Activated T-cell treated with anti-CD3 and anti-CD28 coated beads for 48 hours (primary cell): ENCODE measurements around the gene GPRIN1.
"Not testable (repeated sequence)": the region's sequence is repeated elsewhere in the genome, so short reads cannot be mapped to it uniquely, and the experiment has no call there.

Experiments used
- DNase-seq: peaks from one replicate; pipeline ENCODE4 v3.0.0-alpha.2; 2020; ENCODE audit warnings: low read depth

The GPRIN1 gene

GRCh38 chr5:176624938-176625337, 15.0 kb upstream of the GPRIN1 start:
- no peak for DNase-seq

- no peak for DNase-seq
Measured at GRCh38 chr5:176624142-176624541, 14.2 kb upstream of the GPRIN1 start.

GRCh38 chr5:176621661-176622079, 11.7 kb upstream of the GPRIN1 start:
- DNase-seq: no peak

DNA sequence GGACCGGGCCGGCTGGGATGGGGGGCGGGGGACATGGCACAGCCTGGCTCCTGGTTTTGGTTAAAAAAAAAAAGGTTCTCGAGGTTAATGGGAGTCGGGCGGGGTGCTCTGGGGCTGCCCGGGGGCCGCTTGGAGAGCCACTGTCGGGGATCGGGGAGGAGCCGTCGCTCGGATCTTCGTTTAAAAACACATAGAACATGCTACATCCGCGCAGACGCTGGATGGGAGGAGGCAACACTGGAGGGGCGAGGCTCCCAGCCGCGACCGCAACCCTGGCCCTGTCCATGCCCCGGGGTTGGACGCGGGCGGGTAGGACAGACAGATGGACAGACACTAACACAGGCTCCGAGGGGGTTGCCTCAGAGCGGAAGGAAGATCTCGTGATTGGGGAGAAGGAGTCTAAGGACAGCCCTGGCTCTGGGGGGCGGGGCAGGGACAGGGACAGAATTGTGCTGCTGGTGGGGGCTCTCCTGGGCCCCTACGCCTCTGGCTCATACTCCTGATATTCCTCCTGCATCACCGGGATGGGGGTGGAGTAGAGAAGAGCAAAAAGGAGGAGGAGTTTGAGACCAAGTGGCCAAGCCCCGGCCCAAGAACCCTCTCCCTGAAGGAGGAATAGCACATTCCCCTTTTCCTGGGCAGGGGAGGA, 10.5 kb upstream of the GPRIN1 start:
- no peak for DNase-seq

DNA sequence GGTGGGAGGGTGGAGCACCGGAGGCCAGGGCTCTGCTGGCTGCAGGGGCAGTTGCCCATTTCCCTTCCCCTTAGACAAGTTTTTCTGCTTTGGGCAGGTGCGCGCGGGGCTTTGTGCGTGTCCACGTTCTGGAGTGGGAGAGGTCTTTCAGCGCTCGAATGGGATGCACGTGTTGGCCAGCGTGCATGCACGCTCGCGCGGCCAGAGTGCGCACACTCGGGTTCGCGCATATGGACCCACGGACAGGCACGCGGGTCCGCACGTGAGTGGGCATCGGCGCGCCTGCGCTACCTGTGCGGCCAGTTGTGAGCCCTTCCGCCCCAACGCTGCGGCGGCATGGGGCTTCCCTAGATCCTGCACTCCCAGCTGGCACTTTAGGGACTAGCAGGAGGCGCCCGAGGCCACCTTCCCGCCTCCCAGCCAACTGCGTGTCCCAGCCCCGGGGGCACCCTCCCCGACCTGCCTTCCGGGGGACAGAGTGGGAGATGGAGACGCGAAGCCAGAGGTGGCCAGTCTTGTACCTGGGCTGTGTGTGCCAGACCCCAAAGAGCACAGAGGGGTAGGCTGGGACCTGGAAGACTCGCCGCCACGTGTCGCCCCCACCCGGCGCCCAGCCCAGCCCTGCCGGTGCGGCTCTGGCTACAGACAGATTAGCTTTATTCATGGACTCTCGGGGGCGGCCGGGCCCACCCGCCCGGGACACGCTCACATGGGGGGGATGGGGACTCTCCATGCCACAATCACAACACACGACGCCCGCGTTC, 9.8 kb upstream of the GPRIN1 start:
- no peak for DNase-seq

GRCh38 chr5:176619203-176619568, 9.2 kb upstream of the GPRIN1 start:
- peak; percentile 86 for DNase-seq

DNA sequence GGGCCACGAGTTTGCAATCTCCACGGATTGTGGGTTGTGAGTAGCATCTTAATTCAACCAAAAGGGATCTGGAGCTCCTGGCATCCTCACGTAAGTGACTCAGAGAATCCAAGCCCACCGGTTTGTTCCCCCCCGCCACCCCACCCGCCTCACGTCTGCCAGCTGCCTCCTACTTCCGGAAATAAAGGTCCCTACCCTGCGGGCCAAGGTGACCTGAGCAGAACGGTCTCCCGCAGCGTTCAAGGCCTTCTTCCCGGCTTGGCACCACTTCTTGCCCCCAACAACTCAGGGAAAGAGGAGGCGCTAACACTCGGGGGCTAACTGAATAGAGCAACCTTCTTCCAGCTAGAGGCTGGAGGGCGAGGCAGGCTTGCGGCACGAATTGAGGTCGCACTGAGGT, 8.8 kb upstream of the GPRIN1 start:
- DNase-seq: no peak

DNA sequence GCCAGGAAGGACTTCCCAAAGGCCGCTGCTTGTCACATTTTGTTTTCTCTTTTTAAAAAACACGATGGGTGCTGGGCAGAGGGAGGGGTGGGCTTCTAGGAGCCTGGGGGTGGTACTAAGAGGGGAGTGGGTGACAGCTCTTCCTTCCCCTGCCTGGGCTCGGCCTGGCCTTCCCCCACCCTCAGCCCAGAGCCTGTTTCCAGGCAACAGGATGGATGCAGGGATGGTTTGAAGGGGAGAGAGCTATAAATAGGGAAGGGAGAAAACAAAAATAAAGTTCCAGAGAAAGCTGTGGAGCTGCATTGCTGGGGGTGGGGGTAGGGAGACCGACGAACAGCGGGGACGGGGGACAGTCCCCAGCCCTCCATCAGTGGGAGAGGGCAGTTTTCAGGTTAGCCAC, 6.6 kb upstream of the GPRIN1 start:
- DNase-seq: no peak

DNA sequence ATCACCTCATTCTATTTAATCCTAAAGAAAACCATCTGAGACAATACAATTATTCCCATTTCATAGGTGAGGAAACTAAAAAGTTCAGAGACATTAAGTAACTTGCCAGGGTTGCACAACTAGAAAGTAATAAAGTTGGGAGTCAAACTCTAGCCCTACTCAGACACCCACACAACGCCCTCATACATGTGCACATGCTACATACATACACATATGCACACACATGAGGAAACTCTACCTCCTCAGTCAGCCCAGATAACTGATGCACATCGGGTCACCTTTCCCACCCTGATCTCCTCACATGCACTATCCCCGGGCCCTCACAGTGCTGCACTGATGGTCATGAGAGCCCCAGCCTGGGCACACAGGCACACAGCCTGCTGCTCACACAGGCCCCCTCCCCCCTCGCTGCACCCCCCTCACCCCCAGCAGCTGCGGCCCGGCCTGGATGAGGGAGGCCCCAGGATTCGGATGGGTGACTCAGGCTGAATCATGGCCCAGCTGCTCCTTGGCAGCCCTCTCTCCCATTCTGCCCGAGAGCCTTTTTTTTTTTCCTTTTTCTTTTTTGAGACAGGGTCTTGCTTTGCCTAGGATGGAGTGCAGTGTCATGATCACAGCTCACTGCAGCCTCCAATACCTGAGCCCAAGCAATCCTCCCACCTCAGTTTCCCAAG, 5.0 kb upstream of the GPRIN1 start:
- DNase-seq: no peak

GRCh38 chr5:176612855-176613254, 2.9 kb upstream of the GPRIN1 start:
- DNase-seq: no peak

- no peak for DNase-seq
Measured at GRCh38 chr5:176612008-176612407, 2.1 kb upstream of the GPRIN1 start.

GRCh38 chr5:176611435-176611834, 1.5 kb upstream of the GPRIN1 start:
- no peak for DNase-seq

GRCh38 chr5:176610435-176610773, 448 bp upstream of the GPRIN1 start:
- DNase-seq: no peak

DNA sequence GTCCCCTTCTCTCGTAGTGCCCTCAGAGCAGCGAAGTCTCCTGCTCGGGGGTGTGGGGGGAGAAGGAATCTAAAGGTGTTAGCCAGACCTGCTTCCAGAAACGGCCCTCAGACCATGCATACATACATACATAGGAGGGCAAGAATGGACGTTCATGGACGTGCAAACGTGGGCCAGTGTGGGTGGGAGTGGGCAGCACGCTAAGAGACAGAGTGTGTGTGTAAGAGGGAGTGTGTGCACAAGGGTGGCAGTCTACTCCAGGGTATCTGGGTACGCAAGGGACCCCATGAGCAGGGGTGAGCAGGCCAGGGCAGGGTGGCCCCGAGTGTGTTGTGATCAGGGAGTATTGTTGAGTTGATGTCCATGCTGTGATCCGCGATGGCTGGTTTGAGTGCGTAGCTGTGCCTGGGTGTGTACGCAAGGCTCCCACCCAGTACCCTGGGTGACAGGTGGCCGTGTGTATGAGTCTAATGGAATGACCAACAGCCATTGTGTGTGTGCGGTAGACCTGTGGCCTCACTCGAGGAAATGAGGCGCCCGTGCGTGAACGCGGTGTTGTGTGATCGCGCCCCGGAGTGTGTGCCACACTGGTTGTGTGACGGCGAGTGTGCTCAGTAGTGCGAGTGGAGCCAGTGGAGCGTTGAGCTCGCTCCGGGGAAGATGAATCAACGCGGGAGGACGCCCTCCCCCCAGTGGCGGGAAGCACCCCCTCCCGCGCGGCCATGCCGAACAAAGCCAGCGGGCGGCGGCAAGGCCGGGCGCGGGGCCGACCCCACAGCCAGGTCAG, 826 bp downstream of the GPRIN1 start:
- no peak for DNase-seq

DNA sequence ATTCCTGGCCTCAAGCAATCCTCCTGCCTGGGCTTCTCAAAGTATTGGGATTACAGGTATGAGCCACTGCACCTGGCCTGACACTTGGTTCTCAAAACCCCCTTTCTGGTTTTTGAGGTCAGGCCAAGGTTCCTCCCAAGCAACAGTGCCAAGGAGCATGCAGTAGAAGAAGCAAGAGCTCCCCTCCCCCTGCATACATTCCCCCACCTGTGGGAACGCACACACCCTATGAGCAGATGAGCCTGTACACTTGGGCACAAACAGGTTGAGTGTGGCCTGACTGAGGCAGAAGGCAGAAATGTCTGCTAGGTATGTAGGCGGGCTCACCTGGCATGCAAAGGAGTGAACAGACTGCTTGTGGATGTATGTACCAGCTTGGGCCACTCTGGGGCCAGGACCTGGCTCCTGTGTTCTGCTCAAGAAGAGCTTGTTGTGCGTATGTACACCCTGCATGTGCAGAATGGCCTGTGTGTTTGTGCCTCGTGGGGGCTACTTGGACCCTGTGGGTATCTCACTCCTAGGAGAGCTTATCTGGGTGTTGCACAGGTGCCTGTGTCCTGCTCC, 1.7 kb downstream of the GPRIN1 start:
- DNase-seq: no peak

DNA sequence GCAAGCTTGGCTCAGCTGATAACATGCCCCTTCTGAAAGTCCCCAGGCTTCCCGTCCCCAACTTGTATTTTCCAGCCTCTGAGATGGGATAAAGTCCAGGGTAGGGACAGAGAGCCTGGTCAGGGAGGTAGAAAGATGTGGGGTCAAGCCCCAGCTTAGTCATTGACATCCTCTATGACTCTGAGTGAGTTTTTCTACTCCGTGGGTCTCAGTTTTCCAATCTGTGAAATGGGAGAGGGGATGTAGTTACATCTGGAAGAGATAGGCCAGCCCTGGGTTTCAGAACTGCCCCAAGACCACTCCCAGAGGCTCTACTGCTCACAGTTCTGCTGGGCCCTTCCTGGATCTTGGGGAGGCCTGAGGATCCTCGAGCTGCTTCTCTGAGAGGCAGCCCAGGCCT, 3.1 kb downstream of the GPRIN1 start:
- DNase-seq: no peak

DNA sequence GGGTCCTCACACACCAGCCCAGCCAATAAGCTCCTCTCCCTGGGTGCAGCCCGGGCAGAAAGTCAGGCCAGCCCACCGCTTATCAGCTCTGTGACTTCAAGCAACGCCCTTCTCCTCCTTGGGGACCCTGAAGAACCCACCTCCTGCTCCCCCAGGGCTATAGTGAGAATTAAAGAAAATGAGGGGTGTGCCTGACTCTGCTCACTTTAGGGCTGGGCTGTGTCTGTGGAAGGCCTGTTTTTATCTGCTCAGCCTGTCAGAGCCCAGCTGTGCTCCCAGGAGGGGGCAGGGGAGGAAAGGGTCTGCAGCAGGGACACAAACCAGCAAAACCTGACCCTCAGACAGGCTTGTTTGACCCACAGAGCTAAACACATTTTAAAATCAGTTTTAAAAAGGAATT, 3.9 kb downstream of the GPRIN1 start:
- no peak for DNase-seq

DNA sequence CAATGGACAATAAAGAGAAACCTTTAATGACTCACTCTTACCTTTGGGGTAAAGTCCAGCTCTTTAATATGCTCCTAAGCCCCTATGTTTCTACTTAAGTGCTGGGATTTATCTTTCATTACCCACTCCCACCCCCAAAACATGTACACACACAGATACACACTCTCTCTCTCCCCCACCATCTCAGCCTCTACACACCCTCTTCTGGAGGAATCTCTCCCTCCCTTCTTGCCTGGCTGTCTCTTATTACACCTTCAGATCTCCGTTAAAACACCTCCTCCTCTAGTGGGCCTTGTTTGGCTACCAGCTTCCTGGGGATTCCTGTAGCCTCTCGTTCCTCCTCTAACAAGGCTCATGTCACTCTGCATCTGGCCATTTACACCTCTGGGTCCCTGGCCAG, 6.9 kb downstream of the GPRIN1 start:
- DNase-seq: no peak

DNA sequence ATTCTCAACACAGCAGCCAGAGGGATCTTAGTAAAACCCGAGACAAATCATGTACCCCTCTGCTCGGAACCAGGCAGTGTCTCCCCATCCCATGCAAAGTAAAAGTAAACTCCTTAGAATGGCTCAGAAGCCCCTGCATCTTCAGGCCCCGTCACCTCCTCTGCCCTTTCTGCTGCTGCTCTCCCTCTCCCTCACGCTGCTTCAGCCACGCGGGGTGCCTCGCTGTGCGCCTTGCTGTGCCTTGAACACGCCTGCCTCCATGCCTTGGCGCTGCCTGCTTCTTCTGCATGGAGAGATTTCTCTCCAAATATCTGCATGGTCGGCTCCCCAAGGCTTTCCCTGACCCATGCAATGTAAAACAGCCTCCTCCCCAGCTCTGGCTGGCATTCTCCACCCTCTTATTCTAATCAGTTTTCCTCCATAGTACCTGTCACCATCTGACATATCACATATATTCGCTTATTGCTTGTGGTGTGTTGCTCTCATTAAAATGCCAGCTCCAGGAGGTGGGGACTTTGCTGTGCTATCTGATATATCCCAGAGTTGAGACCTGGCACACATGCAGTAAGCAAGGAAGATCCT, 8.0 kb downstream of the GPRIN1 start:
- no peak for DNase-seq

DNA sequence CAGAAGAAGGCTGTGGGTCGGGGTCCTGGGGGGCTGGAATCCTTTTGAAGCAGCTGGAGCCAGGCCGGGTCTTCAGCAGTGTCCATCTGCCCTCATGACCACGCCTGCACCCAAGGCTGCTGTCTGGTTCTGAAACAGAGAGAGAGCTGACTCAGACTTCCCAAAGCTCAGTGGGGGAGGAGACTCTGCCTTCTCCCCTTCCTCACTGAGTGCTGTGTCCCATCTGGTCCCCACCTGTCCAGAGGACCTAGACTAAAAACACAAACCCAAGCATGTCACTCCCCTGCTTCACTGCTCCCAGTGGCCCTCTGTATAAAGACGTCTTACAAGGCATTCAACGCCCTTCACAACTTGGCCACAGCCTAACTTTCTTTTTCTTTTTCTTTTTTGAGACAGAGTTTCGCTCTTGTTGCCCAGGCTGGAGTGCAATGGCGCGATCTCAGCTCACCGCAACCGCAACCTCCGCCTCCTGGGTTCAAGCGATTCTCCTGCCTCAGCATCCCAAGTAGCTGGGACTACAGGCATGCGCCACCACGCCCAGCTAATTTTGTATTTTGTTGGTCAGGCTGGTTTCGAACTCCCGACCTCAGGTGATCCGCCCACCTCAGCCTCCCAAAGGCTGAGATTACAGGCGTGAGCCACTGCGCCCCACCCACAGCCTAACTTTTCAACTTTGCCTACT, 10.1 kb downstream of the GPRIN1 start:
- DNase-seq: not testable (repeated sequence)
